ENCODE data around the gene TAP2. TPM values are rescaled to one million over a fixed set of nuclear protein-coding genes. Genes with fewer than 3 reads are reported as not detected.

TAP2 gene
- total and polyA plus RNA-seq, 2 of the 13 experiments (the other 11 are each of a cell fraction or from before 2014, with no cell fraction given) = 10.3 to 17.6 TPM

- TF ChIP-seq PRPF4 (IDR thresholded peaks at IDR 0.05; ENCODE audit: low read depth, low read length, poor library complexity, severe bottlenecking) = no peak
- TF ChIP-seq YY1 (IDR thresholded peaks at IDR 0.05; ENCODE audit: insufficient read depth, insufficient replicate concordance, low read depth, low read length) = no peak
- TF ChIP-seq SATB2 (CRISPR knock-in tag; IDR thresholded peaks at IDR 0.05) = no peak
- TF ChIP-seq GABPB1 (CRISPR knock-in tag; IDR thresholded peaks at IDR 0.05) = peak; percentile 48
- no peak for TF ChIP-seq RBFOX2 (IDR thresholded peaks at IDR 0.05; ENCODE audit: low read depth, low read length)
- TF ChIP-seq SRSF1 (optimal IDR thresholded peaks at IDR 0.05; ENCODE audit: low read depth, low read length) = peak; percentile 30
- peak; percentile 38; the same call in 1 of the 2 replicates for TF ChIP-seq SOX5 (CRISPR knock-in tag; IDR thresholded peaks at IDR 0.05; ENCODE audit: borderline replicate concordance)
- 0 out of 2 replicates have a peak, but pooled peaks have one; percentile 27 for TF ChIP-seq JUN (CRISPR knock-in tag; IDR thresholded peaks at IDR 0.05)
- TF ChIP-seq ZSCAN22 (CRISPR knock-in tag; IDR thresholded peaks at IDR 0.05) = no peak
- no peak for TF ChIP-seq ZNF782 (CRISPR knock-in tag; IDR thresholded peaks at IDR 0.05; ENCODE audit: borderline replicate concordance)
- peak; percentile 69; the same call in 1 of the 2 replicates for TF ChIP-seq BHLHE40 (IDR thresholded peaks at IDR 0.05; ENCODE audit: low read length)
- peak; percentile 100 for TF ChIP-seq RFX5 (IDR thresholded peaks at IDR 0.05; ENCODE audit: low read depth, low read length)
- TF ChIP-seq TIGD3 (CRISPR knock-in tag; IDR thresholded peaks at IDR 0.05; ENCODE audit: borderline replicate concordance) = no peak
- TF ChIP-seq GTF3A (CRISPR knock-in tag; conservative IDR thresholded peaks at IDR 0.05) = no peak
- 0 out of 2 replicates have a peak, but pooled peaks have one; percentile 38 for TF ChIP-seq ZNF230 (CRISPR knock-in tag; IDR thresholded peaks at IDR 0.05)
- 0 out of 2 replicates have a peak, but pooled peaks have one; percentile 4 for TF ChIP-seq THRA (CRISPR knock-in tag; IDR thresholded peaks at IDR 0.05; ENCODE audit: borderline replicate concordance)
- no peak; a peak in 2 of 4 replicates for TF ChIP-seq KLF16 (CRISPR knock-in tag; IDR thresholded peaks at IDR 0.05)
- 0 out of 2 replicates have a peak, but pooled peaks have one; percentile 19 for TF ChIP-seq SOX13 (IDR thresholded peaks at IDR 0.05)
- TF ChIP-seq SOX13 (CRISPR knock-in tag; conservative IDR thresholded peaks at IDR 0.05 in 1 of 2, IDR thresholded peaks at IDR 0.05 in 1 of 2) = no peak
- TF ChIP-seq TGIF2 (CRISPR knock-in tag; IDR thresholded peaks at IDR 0.05) = peak; percentile 57; the same call in 1 of the 2 replicates
- no peak for TF ChIP-seq ZNF619 (CRISPR knock-in tag; IDR thresholded peaks at IDR 0.05)
- TF ChIP-seq, protein P1, sequence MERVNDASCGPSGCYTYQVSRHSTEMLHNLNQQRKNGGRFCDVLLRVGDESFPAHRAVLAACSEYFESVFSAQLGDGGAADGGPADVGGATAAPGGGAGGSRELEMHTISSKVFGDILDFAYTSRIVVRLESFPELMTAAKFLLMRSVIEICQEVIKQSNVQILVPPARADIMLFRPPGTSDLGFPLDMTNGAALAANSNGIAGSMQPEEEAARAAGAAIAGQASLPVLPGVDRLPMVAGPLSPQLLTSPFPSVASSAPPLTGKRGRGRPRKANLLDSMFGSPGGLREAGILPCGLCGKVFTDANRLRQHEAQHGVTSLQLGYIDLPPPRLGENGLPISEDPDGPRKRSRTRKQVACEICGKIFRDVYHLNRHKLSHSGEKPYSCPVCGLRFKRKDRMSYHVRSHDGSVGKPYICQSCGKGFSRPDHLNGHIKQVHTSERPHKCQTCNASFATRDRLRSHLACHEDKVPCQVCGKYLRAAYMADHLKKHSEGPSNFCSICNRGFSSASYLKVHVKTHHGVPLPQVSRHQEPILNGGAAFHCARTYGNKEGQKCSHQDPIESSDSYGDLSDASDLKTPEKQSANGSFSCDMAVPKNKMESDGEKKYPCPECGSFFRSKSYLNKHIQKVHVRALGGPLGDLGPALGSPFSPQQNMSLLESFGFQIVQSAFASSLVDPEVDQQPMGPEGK (CRISPR knock-in tag; IDR thresholded peaks at IDR 0.05) = no peak; the same call in 1 of the 2 replicates
- peak; percentile 68 for TF ChIP-seq KDM5B (CRISPR knock-in tag; IDR thresholded peaks at IDR 0.05; ENCODE audit: borderline replicate concordance)
Observed at GRCh38 chr6:32843979-32844838, 5.7 kb upstream of the TAP2 start, which contains the start of gene PSMB8 (continued).
